Measurements from ENCODE around the gene CIBAR2.

DNA sequence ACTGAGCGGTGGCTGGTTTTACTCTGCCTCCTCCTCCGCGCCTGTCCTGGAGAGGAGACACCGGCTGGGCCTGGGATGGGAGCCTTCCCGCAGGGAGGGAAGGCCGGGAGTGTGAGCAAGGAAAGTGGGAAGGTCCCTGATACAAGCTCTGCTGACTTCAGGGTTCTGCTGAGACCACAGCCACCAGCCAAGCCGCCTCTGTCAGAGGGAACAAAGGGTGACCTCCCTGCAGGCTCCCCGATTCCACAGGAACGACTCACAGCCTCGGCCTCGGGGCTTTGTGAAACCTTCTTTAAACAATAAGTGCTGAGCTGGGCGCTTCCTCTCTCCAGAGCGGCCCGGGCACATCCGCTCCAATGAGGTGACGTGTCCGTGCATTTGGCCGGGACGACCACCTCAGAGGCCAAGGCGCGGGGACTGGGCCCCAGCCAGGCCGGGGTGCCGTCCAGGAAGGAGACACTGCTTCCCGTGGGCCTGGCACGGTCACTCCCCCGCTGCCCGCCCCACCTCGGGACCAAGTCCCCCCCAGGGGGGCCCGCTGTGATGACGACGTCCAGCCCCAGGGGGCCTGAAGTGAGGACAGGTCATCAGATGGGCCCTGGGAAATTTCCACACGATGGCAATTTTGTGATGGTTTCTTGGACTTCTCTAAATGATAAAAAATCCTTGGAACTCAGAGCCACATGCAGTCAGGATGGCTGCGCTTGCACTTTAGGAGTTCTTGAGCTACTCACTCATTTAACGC is 11.8 kb upstream of the CIBAR2 start:
- TF ChIP-seq CTCF (IDR thresholded peaks at IDR 0.05) (no peak), ZFX (IDR thresholded peaks at IDR 0.05; ENCODE audit: borderline replicate concordance) (no peak)

Data from 22Rv1 (cell line).